Panc1 (cell line): ENCODE data around the gene INMT. TPM values are rescaled to one million over a fixed set of nuclear protein-coding genes. Genes with fewer than 3 reads are reported as not detected.

Experiments used
- ATAC-seq: fragments of 200-7000 bp; cut with Tn5 transposase; 2 replicates; pipeline ENCODE4 v1.9.1; 2020; ENCODE audit warnings: mild to moderate bottlenecking, moderate library complexity
- BruUV-seq: library from RNA; stranded (reverse); fragments of 400-500 nt; replicated peaks from 2 replicates; lab custom pipeline; 2021; lab: Mats Ljungman, UMichigan
- CTCF ChIA-PET: fragments of 300-600 bp; sonication (Branson Sonifier 250); formaldehyde crosslinking; loops from one replicate; lab custom pipeline; 2022; ENCODE audit warnings: antibody characterized with exemption; lab: Charles Lee
- POLR2A ChIA-PET: fragments of 300-600 bp; sonication (Branson Sonifier 250); formaldehyde crosslinking; loops from one replicate; lab custom pipeline; 2022; ENCODE audit warnings: antibody characterized with exemption; lab: Charles Lee
- DNase-seq: peaks from one replicate; pipeline ENCODE4 v3.0.0-alpha.2; 2010; ENCODE audit warnings: low read depth, low spot score
- H3K27ac ChIP-seq: 2 replicates; pipeline ENCODE4 v1.5.1; 2011; ENCODE audit warnings: mild to moderate bottlenecking, low read length, inconsistent platforms
- H3K27me3 ChIP-seq: fragments of 200-500 bp; sonication (Bioruptor generic); 2 replicates; pipeline ENCODE4 v1.6.0; 2014; ENCODE audit warnings: low read length, inconsistent platforms; ENCODE audit not compliant: control insufficient read depth, insufficient read depth
- H3K36me3 ChIP-seq: fragments of 200-500 bp; sonication (Bioruptor generic); 2 replicates; pipeline ENCODE4 v1.5.1; 2014; ENCODE audit warnings: inconsistent platforms, mild to moderate bottlenecking, low read length, moderate library complexity; ENCODE audit not compliant: control insufficient read depth, insufficient read depth
- H3K4me1 ChIP-seq: 2 replicates; pipeline ENCODE4 v1.5.1; 2011; ENCODE audit warnings: inconsistent platforms, mild to moderate bottlenecking, low read length, moderate library complexity; ENCODE audit not compliant: control insufficient read depth, insufficient read depth
- H3K4me3 ChIP-seq, 2 experiments: 2 replicates each; pipeline ENCODE4 v1.5.1; 2011 to 2012; ENCODE audit warnings: low read depth in 2 of 2, low read length in 2 of 2, mild to moderate bottlenecking in 2 of 2, inconsistent platforms in 1 of 2, moderate library complexity in 1 of 2
- H3K9me3 ChIP-seq: fragments of 200-500 bp; sonication (Bioruptor generic); 2 replicates; pipeline ENCODE4 v1.5.1; 2014; ENCODE audit warnings: low read depth, mild to moderate bottlenecking, inconsistent platforms, low read length, moderate library complexity; ENCODE audit not compliant: control insufficient read depth, insufficient read depth
- POLR2AphosphoS5 ChIP-seq: IDR thresholded peaks from 2 replicates; pipeline ENCODE4 v1.6.1; 2012; ENCODE audit warnings: mild to moderate bottlenecking, low read depth, low read length, moderate library complexity
- SIN3A ChIP-seq: IDR thresholded peaks from 2 replicates; pipeline ENCODE4 v1.6.1; 2012; ENCODE audit warnings: low read depth, mild to moderate bottlenecking, low read length, moderate library complexity, borderline replicate concordance; ENCODE audit not compliant: insufficient read depth
- TCF7L2 ChIP-seq: IDR thresholded peaks from 2 replicates; pipeline ENCODE4 v1.6.1; 2011; ENCODE audit warnings: mild to moderate bottlenecking, low read depth, low read length, inconsistent platforms
- in situ Hi-C: cut with HindIII; loops from 2 replicates; pipeline ENCODE4 v1.10.0; 2016; ENCODE audit warnings: low sequenced_read_pairs, low pct_unique_long_range_greater_than_20kb
- intact Hi-C: fragments of 100-400 bp; cut with micrococcal nuclease; formaldehyde crosslinking; loops from one replicate; pipeline ENCODE4 v1.10.0; 2022; ENCODE audit not compliant: unreplicated experiment
- total RNA-seq: library from RNA; stranded (reverse); gene quantifications from one replicate; pipeline ENCODE4 v1.2.1, GENCODE V29; 2021; ENCODE audit not compliant: unreplicated experiment
- TF ChIP-seq, protein P1 (sequence below), 2 experiments: IDR thresholded peaks; 2 replicates each; pipeline ENCODE4 v1.6.1; 2011 to 2012; ENCODE audit warnings: low read depth in 2 of 2, control low read depth in 1 of 2, low read length in 1 of 2, mild to moderate bottlenecking in 1 of 2, moderate library complexity in 1 of 2; ENCODE audit not compliant: insufficient read depth in 1 of 2
- TF ChIP-seq, protein P2 (sequence below): fragments of 450-650 bp; IDR thresholded peaks from 2 replicates; pipeline ENCODE4 v1.5.1; 2017; ENCODE audit warnings: mild to moderate bottlenecking

INMT gene
- total RNA-seq, 1 experiment from 2014 or later, result 0.13 TPM

DNA sequence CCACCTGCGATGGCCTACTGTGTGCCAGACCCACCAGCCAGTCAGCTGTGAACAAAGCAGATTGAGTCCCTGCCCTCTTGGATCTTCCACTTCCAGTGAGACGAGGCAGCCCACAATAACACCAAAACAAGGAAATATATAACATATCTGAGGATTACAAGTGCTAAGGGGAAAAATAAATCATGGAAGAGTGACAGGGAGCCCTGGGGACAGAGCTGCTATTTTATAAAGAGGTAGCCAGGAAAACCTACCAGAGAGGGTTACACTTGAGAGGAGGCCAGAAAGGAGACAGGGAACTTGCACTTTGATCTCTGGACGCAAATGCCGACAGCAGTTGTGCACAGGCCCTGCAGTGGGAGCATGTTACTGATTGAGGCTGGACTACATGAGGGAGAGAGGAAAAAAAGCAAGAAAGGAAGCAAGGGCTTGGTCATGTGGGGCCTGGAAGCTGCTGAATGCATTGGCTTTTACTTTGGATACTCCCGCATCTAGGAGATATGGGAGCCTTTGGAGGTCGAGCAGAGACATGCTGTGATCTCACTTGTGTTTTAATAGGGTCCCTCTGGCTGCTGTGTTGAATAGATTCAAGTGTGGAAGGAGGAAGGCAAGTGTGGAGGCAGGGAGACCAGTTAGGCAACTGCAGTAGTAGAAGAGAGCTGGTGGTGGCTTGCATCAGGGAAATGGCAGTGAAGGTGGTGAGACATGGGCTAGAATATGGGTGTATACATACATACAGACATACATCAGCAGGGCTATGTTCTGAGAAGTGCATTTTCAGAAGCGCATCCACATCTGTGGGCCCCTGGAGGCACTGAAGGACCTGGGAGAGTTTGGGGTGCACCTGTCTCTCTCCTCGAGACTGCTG lies 45.5 kb downstream of the INMT start:
- no peaks in the 10 kb centered on the region for H3K9me3 ChIP-seq
- H3K27me3 ChIP-seq, result no peaks in the 10 kb centered on the region
- no peak overlapping the region for H3K4me3 ChIP-seq
- ChIA-PET POLR2A (no interaction called here), CTCF (no interaction called here)
- no peaks in the 10 kb centered on the region for H3K36me3 ChIP-seq
- H3K4me1 ChIP-seq, result no peaks in the 10 kb centered on the region
- ATAC-seq (no peak), DNase-seq (no peak)
- no peak overlapping the region for H3K27ac ChIP-seq
- TF ChIP-seq SIN3A (no peak), POLR2AphosphoS5 (no peak), TCF7L2 (no peak)
- TF ChIP-seq, protein P1, sequence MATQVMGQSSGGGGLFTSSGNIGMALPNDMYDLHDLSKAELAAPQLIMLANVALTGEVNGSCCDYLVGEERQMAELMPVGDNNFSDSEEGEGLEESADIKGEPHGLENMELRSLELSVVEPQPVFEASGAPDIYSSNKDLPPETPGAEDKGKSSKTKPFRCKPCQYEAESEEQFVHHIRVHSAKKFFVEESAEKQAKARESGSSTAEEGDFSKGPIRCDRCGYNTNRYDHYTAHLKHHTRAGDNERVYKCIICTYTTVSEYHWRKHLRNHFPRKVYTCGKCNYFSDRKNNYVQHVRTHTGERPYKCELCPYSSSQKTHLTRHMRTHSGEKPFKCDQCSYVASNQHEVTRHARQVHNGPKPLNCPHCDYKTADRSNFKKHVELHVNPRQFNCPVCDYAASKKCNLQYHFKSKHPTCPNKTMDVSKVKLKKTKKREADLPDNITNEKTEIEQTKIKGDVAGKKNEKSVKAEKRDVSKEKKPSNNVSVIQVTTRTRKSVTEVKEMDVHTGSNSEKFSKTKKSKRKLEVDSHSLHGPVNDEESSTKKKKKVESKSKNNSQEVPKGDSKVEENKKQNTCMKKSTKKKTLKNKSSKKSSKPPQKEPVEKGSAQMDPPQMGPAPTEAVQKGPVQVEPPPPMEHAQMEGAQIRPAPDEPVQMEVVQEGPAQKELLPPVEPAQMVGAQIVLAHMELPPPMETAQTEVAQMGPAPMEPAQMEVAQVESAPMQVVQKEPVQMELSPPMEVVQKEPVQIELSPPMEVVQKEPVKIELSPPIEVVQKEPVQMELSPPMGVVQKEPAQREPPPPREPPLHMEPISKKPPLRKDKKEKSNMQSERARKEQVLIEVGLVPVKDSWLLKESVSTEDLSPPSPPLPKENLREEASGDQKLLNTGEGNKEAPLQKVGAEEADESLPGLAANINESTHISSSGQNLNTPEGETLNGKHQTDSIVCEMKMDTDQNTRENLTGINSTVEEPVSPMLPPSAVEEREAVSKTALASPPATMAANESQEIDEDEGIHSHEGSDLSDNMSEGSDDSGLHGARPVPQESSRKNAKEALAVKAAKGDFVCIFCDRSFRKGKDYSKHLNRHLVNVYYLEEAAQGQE (IDR thresholded peaks at IDR 0.05; ENCODE audit: insufficient read depth in 1 of 2, low read depth in 2 of 2, low read length in 1 of 2), result no peak
- TF ChIP-seq, protein P2, sequence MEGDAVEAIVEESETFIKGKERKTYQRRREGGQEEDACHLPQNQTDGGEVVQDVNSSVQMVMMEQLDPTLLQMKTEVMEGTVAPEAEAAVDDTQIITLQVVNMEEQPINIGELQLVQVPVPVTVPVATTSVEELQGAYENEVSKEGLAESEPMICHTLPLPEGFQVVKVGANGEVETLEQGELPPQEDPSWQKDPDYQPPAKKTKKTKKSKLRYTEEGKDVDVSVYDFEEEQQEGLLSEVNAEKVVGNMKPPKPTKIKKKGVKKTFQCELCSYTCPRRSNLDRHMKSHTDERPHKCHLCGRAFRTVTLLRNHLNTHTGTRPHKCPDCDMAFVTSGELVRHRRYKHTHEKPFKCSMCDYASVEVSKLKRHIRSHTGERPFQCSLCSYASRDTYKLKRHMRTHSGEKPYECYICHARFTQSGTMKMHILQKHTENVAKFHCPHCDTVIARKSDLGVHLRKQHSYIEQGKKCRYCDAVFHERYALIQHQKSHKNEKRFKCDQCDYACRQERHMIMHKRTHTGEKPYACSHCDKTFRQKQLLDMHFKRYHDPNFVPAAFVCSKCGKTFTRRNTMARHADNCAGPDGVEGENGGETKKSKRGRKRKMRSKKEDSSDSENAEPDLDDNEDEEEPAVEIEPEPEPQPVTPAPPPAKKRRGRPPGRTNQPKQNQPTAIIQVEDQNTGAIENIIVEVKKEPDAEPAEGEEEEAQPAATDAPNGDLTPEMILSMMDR, result no peak
- intact Hi-C loops, result no loop called here
- BruUV-seq, result no TSS peak
- in situ Hi-C loops, result no loop called here

GRCh38 chr7:30799206-30799975 lies 47.5 kb downstream of the INMT start:
- H3K27me3 ChIP-seq, result no peaks in the 10 kb centered on the region
- no peak for ATAC-seq
- BruUV-seq, result no TSS peak
- intact Hi-C loops, result no loop called here
- H3K36me3 ChIP-seq, result no peaks in the 10 kb centered on the region
- H3K4me3 ChIP-seq, result no peak overlapping the region
- TF ChIP-seq TCF7L2 (no peak), SIN3A (no peak), POLR2AphosphoS5 (no peak)
- TF ChIP-seq, protein P2, result no peak
- TF ChIP-seq, protein P1 (IDR thresholded peaks at IDR 0.05; ENCODE audit: insufficient read depth in 1 of 2, low read depth in 2 of 2, low read length in 1 of 2), result no peak
- no peak overlapping the region for H3K27ac ChIP-seq
- H3K9me3 ChIP-seq, result no peaks in the 10 kb centered on the region
- DNase-seq, result no peak
- H3K4me1 ChIP-seq, result no peaks in the 10 kb centered on the region; the same call in 1 of the 2 replicates
- POLR2A ChIA-PET, result no interaction called here
- CTCF ChIA-PET, result interaction anchor here (0.7 kb wide), 1 partner anchor 175 kb away, joined by 3 read pairs; no protein-coding TSS in a partner anchor
- in situ Hi-C loops, result no loop called here
